HG02981 (cell line): Measurements from ENCODE around the gene SLC46A2.

Source experiments
- ATAC-seq: cut with Tn5 transposase; IDR thresholded peaks from one replicate; pipeline ENCODE4 v1.9.1; 2021; ENCODE audit warnings: mild to moderate bottlenecking, moderate library complexity; ENCODE audit not compliant: unreplicated experiment

The SLC46A2 gene

GRCh38 chr9:112890106-112891081, at the start of gene SLC46A2:
SLC46A2 (minus strand) TSS chr9:112890876; CDS start chr9:112890681, 195 bp downstream.
- ATAC-seq, result no peak

- no peak for ATAC-seq
Observed at GRCh38 chr9:112939418-112939817, 48.7 kb upstream of the SLC46A2 start.

- ATAC-seq, result no peak
Observed at GRCh38 chr9:112933696-112934095, 43.0 kb upstream of the SLC46A2 start.

GRCh38 chr9:112925058-112925641, 34.5 kb upstream of the SLC46A2 start:
- no peak for ATAC-seq

- no peak for ATAC-seq
Observed at GRCh38 chr9:112921549-112921948, 30.9 kb upstream of the SLC46A2 start.

GRCh38 chr9:112917987-112918362, 27.3 kb upstream of the SLC46A2 start:
- ATAC-seq, result no peak

- ATAC-seq, result no peak
Observed at GRCh38 chr9:112917047-112917986, 26.6 kb upstream of the SLC46A2 start.

GRCh38 chr9:112914524-112914923, 23.8 kb upstream of the SLC46A2 start:
- ATAC-seq, result no peak

- no peak for ATAC-seq
Observed at GRCh38 chr9:112913326-112913725, 22.6 kb upstream of the SLC46A2 start.

GRCh38 chr9:112912636-112913035, 22.0 kb upstream of the SLC46A2 start:
- ATAC-seq, result no peak

GRCh38 chr9:112911736-112912135, 21.1 kb upstream of the SLC46A2 start:
- no peak for ATAC-seq

- ATAC-seq, result no peak
Observed at GRCh38 chr9:112905084-112905483, 14.4 kb upstream of the SLC46A2 start.

GRCh38 chr9:112900901-112901300, 10.2 kb upstream of the SLC46A2 start:
- no peak for ATAC-seq

GRCh38 chr9:112900488-112900887, 9.8 kb upstream of the SLC46A2 start:
- no peak for ATAC-seq

- ATAC-seq, result no peak
Observed at GRCh38 chr9:112898872-112899311, 8.2 kb upstream of the SLC46A2 start.

- no peak for ATAC-seq
Observed at GRCh38 chr9:112896131-112896530, 5.5 kb upstream of the SLC46A2 start.

GRCh38 chr9:112894699-112895098, 4.0 kb upstream of the SLC46A2 start:
- no peak for ATAC-seq

- ATAC-seq, result no peak
Observed at GRCh38 chr9:112894041-112894440, 3.4 kb upstream of the SLC46A2 start.

- no peak for ATAC-seq
Observed at GRCh38 chr9:112892981-112893380, 2.3 kb upstream of the SLC46A2 start.

GRCh38 chr9:112891521-112891920, 845 bp upstream of the SLC46A2 start:
- ATAC-seq, result no peak

GRCh38 chr9:112887381-112887780, 3.3 kb downstream of the SLC46A2 start:
- ATAC-seq, result no peak
